Measurements from ENCODE around the gene SH3RF3.

The SH3RF3 gene

GRCh38 chr2:109437325-109438090 lies 308.5 kb downstream of the SH3RF3 start:
- DNase-seq (ENCODE audit: low spot score): no peak

GRCh38 chr2:109438146-109438545 lies 309.1 kb downstream of the SH3RF3 start:
- no peak for DNase-seq (ENCODE audit: low spot score)

GRCh38 chr2:109438773-109439389 lies 309.9 kb downstream of the SH3RF3 start:
- DNase-seq (ENCODE audit: low spot score): peak; percentile 88

GRCh38 chr2:109439390-109439786 lies 310.4 kb downstream of the SH3RF3 start:
- DNase-seq (ENCODE audit: low spot score): no peak

GRCh38 chr2:109439986-109440385 lies 311.0 kb downstream of the SH3RF3 start:
- DNase-seq (ENCODE audit: low spot score): no peak

- DNase-seq (ENCODE audit: low spot score): no peak
These were observed 311.6 kb downstream of the SH3RF3 start for GRCh38 chr2:109440499-109441156.

GRCh38 chr2:109442715-109443319 lies 313.8 kb downstream of the SH3RF3 start:
- no peak for DNase-seq (ENCODE audit: low spot score)

- DNase-seq (ENCODE audit: low spot score): no peak
These were observed 315.9 kb downstream of the SH3RF3 start for GRCh38 chr2:109444916-109445315.

GRCh38 chr2:109446278-109447131 lies 317.5 kb downstream of the SH3RF3 start:
- DNase-seq (ENCODE audit: low spot score): peak; percentile 62

- peak; percentile 94 for DNase-seq (ENCODE audit: low spot score)
These were observed 318.3 kb downstream of the SH3RF3 start for GRCh38 chr2:109447251-109447661.

GRCh38 chr2:109447776-109448175 lies 318.8 kb downstream of the SH3RF3 start:
- no peak for DNase-seq (ENCODE audit: low spot score)

GRCh38 chr2:109448207-109448606 lies 319.2 kb downstream of the SH3RF3 start:
- DNase-seq (ENCODE audit: low spot score): no peak

- peak; percentile 58 for DNase-seq (ENCODE audit: low spot score)
These were observed 320.2 kb downstream of the SH3RF3 start for GRCh38 chr2:109448946-109449788.

- no peak for DNase-seq (ENCODE audit: low spot score)
These were observed 321.7 kb downstream of the SH3RF3 start for GRCh38 chr2:109450574-109451273.

- DNase-seq (ENCODE audit: low spot score): no peak
These were observed 322.7 kb downstream of the SH3RF3 start for GRCh38 chr2:109451671-109452070.

- DNase-seq (ENCODE audit: low spot score): no peak
These were observed 323.6 kb downstream of the SH3RF3 start for GRCh38 chr2:109452318-109453305.

- no peak for DNase-seq (ENCODE audit: low spot score)
These were observed 324.5 kb downstream of the SH3RF3 start for GRCh38 chr2:109453371-109453995.

- no peak for DNase-seq (ENCODE audit: low spot score)
These were observed 325.3 kb downstream of the SH3RF3 start for GRCh38 chr2:109454304-109454703.

All from AG08395 (cell line).